Activated CD8-positive, alpha-beta T cell treated with anti-CD3 and anti-CD28 coated beads for 36 hours (primary cell): ENCODE data around the gene RSRC2. TPM values are rescaled to one million over a fixed set of nuclear protein-coding genes. Genes with fewer than 3 reads are reported as not detected.
"Not testable (repeated sequence)": the region's sequence is repeated elsewhere in the genome, so short reads cannot be mapped to it uniquely, and the experiment has no call there.

ENCODE experiments used
- ATAC-seq: fragments of 200-7000 bp; cut with Tn5 transposase; one replicate; pipeline ENCODE4 v1.10.0; 2021; ENCODE audit warnings: mild to moderate bottlenecking, moderate library complexity
- CTCF ChIA-PET: fragments of 350-600 bp; sonication (Branson Sonifier 250); formaldehyde crosslinking; loops from one replicate; lab custom pipeline; 2021; ENCODE audit warnings: antibody characterized with exemption; lab: Charles Lee
- POLR2A ChIA-PET: fragments of 350-600 bp; sonication (Branson Sonifier 250); formaldehyde crosslinking; loops from one replicate; lab custom pipeline; 2021; ENCODE audit warnings: antibody characterized with exemption; lab: Charles Lee
- DNase-seq: peaks from one replicate; pipeline ENCODE4 v3.0.0-alpha.2; 2020
- H3K27ac Mint-ChIP-seq: one replicate; pipeline ENCODE4 v1.8.0; 2021; ENCODE audit warnings: mild to moderate bottlenecking, mixed read lengths
- H3K27me3 Mint-ChIP-seq: one replicate; pipeline ENCODE4 v1.8.0; 2021; ENCODE audit warnings: mixed read lengths
- H3K36me3 Mint-ChIP-seq: one replicate; pipeline ENCODE4 v1.8.0; 2021; ENCODE audit warnings: low read depth, mixed read lengths
- H3K4me1 Mint-ChIP-seq: one replicate; pipeline ENCODE4 v1.8.0; 2021; ENCODE audit warnings: low read depth, mixed read lengths
- H3K4me3 Mint-ChIP-seq: one replicate; pipeline ENCODE4 v1.8.0; 2021; ENCODE audit warnings: mild to moderate bottlenecking, moderate library complexity, mixed read lengths
- H3K9me3 Mint-ChIP-seq: one replicate; pipeline ENCODE4 v1.8.0; 2021; ENCODE audit warnings: mixed read lengths
- CTCF ChIP-seq: fragments of 200-600 bp; IDR thresholded peaks from one replicate; pipeline ENCODE4 v1.8.0; 2022; ENCODE audit warnings: antibody characterized with exemption, mild to moderate bottlenecking
- intact Hi-C: fragments of 100-400 bp; cut with micrococcal nuclease; formaldehyde crosslinking; loops from one replicate; pipeline ENCODE4 v1.10.0; 2022
- total RNA-seq, 2 experiments: library from RNA; stranded (reverse); gene quantifications; one replicate each; pipeline ENCODE4 v1.2.3, GENCODE V29; 2021

Gene RSRC2
- total RNA-seq, 2 experiments from 2014 or later: 108 to 116 TPM

- Mint-ChIP-seq H3K36me3 (peaks cover 50% of the 10 kb centered on the region), H3K27me3 (no peaks in the 10 kb centered on the region), H3K4me3 (no peak overlapping the region), H3K4me1 (peaks cover 30% of the 10 kb centered on the region), H3K9me3 (no peaks in the 10 kb centered on the region), H3K27ac (peak overlapping the region; percentile 64)
- TF ChIP-seq CTCF: no peak
- intact Hi-C loops: no loop called here
- CTCF ChIA-PET: interaction anchor here (0.7 to 6.8 kb wide), 11 partner anchors 12 to 164 kb away, joined by 3 to 209 read pairs (median 3); partner anchors contain the start of gene CLIP1
- peak; percentile 94 for ATAC-seq
- POLR2A ChIA-PET: interaction anchor here (0.7 to 2.0 kb wide), 5 partner anchors 25 to 74 kb away, joined by 3 to 15 read pairs (median 4); partner anchors contain the start of gene ZCCHC8
- peak; percentile 77 for DNase-seq
Observed at GRCh38 chr12:122473543-122474323, 53.0 kb downstream of the RSRC2 start.

- intact Hi-C loops: loop anchor here (1.0 to 2.0 kb wide), 2 partner anchors 49 to 72 kb away; partner anchors contain the start of gene CLIP1
- TF ChIP-seq CTCF: peak; percentile 84
- H3K36me3 Mint-ChIP-seq: peaks cover 37% of the 10 kb centered on the region
- no peaks in the 10 kb centered on the region for H3K9me3 Mint-ChIP-seq
- H3K4me3 Mint-ChIP-seq: no peak overlapping the region
- H3K27me3 Mint-ChIP-seq: no peaks in the 10 kb centered on the region
- H3K27ac Mint-ChIP-seq: peak overlapping the region; percentile 32
- ChIA-PET CTCF (interaction anchor here (0.6 to 6.8 kb wide), 53 partner anchors 9 to 287 kb away, joined by 3 to 209 read pairs (median 4); partner anchors contain the start of genes CLIP1, DENR and ZCCHC8), POLR2A (interaction anchor here (0.6 to 1.6 kb wide), 4 partner anchors 10 to 72 kb away, joined by 3 to 8 read pairs (median 4); no protein-coding TSS in a partner anchor)
- H3K4me1 Mint-ChIP-seq: peaks cover 30% of the 10 kb centered on the region
- ATAC-seq: peak; percentile 53
- no peak for DNase-seq
Observed at GRCh38 chr12:122471324-122472226, 55.2 kb downstream of the RSRC2 start.

GRCh38 chr12:122470576-122470975 is 56.2 kb downstream of the RSRC2 start:
- not testable (repeated sequence) for ATAC-seq, H3K4me3 Mint-ChIP-seq, H3K27me3 Mint-ChIP-seq, H3K27ac Mint-ChIP-seq, H3K9me3 Mint-ChIP-seq, DNase-seq
- intact Hi-C loops: loop anchor here (2.0 kb wide), 1 partner anchor 48 kb away; the partner anchor contains the start of gene CLIP1
- peaks cover 27% of the 10 kb centered on the region for H3K4me1 Mint-ChIP-seq
- POLR2A ChIA-PET: interaction anchor here (1.4 to 1.6 kb wide), 3 partner anchors 9 to 226 kb away, joined by 3 to 8 read pairs (median 5); no protein-coding TSS in a partner anchor
- H3K36me3 Mint-ChIP-seq: peaks cover 27% of the 10 kb centered on the region
- CTCF ChIA-PET: interaction anchor here (0.6 to 6.8 kb wide), 16 partner anchors 9 to 143 kb away, joined by 3 to 209 read pairs (median 8); partner anchors contain the start of genes CLIP1 and ZCCHC8

GRCh38 chr12:122469856-122470255 is 56.9 kb downstream of the RSRC2 start:
- H3K27me3 Mint-ChIP-seq, H3K27ac Mint-ChIP-seq, H3K9me3 Mint-ChIP-seq, ATAC-seq, DNase-seq, H3K4me3 Mint-ChIP-seq: not testable (repeated sequence)
- intact Hi-C loops: loop anchor here (2.0 kb wide), 1 partner anchor 47 kb away; the partner anchor contains the start of gene CLIP1
- H3K4me1 Mint-ChIP-seq: peaks cover 21% of the 10 kb centered on the region
- POLR2A ChIA-PET: interaction anchor here (0.5 to 1.6 kb wide), 2 partner anchors 24 to 225 kb away, joined by 3 to 5 read pairs; no protein-coding TSS in a partner anchor
- CTCF ChIA-PET: interaction anchor here (4.3 to 6.8 kb wide), 2 partner anchors 8 to 71 kb away, joined by 28 to 209 read pairs; no protein-coding TSS in a partner anchor
- H3K36me3 Mint-ChIP-seq: peaks cover 22% of the 10 kb centered on the region

GRCh38 chr12:122467983-122468382 is 58.8 kb downstream of the RSRC2 start:
- intact Hi-C loops: no loop called here
- H3K36me3 Mint-ChIP-seq: peaks cover 6% of the 10 kb centered on the region
- H3K27ac Mint-ChIP-seq: no peak overlapping the region
- DNase-seq (no peak), ATAC-seq (no peak)
- H3K27me3 Mint-ChIP-seq: no peaks in the 10 kb centered on the region
- no peak for TF ChIP-seq CTCF
- H3K4me1 Mint-ChIP-seq: peaks cover 8% of the 10 kb centered on the region
- no peaks in the 10 kb centered on the region for H3K9me3 Mint-ChIP-seq
- H3K4me3 Mint-ChIP-seq: no peak overlapping the region
- ChIA-PET POLR2A (no interaction called here), CTCF (no interaction called here)

GRCh38 chr12:122464317-122465042 is 62.3 kb downstream of the RSRC2 start:
- ATAC-seq, H3K27ac Mint-ChIP-seq, intact Hi-C loops, DNase-seq, H3K27me3 Mint-ChIP-seq, POLR2A ChIA-PET, H3K9me3 Mint-ChIP-seq, H3K4me3 Mint-ChIP-seq, H3K4me1 Mint-ChIP-seq, H3K36me3 Mint-ChIP-seq: not testable (repeated sequence)
- CTCF ChIA-PET: interaction anchor here (0.9 kb wide), 1 partner anchor 65 kb away, joined by 3 read pairs; no protein-coding TSS in a partner anchor
